Pancreas (tissue), 10 donors: ENCODE measurements around the gene PARG. TPM values are rescaled to one million over a fixed set of nuclear protein-coding genes. Genes with fewer than 3 reads are reported as not detected.

Experiments used
- ATAC-seq, 4 donors: fragments of 200-7000 bp; cut with Tn5 transposase; one replicate each; pipeline versions ENCODE4 v1.8.0 to v1.9.1; 2020; ENCODE audit warnings: mild to moderate bottlenecking in 4 of 4, moderate library complexity in 4 of 4
- DNase-seq, 6 donors: peaks; one replicate each; pipeline ENCODE4 v3.0.0-alpha.2; 2020
- FAIRE-seq: peaks from 2 replicates; lab custom pipeline; 2012; peaks lifted over from hg19 to GRCh38; lab: Jason Lieb, UNC
- H3K27ac ChIP-seq, 4 donors: fragments of 200-600 bp; sonication (generic); 1 replicate in 3 of 4; 2 replicates in 1 of 4; pipeline versions ENCODE4 v1.5.0 to v1.8.0; 2020
- H3K27me3 ChIP-seq, 4 donors: fragments of 200-600 bp; one replicate each; pipeline ENCODE4 v1.8.0; 2021
- H3K36me3 ChIP-seq, 3 donors: fragments of 200-600 bp; sonication (generic) in 1 of 3; one replicate each; pipeline versions ENCODE4 v1.5.0 to v1.8.0; 2020 to 2021
- H3K4me1 ChIP-seq, 3 donors: fragments of 200-600 bp; one replicate each; pipeline ENCODE4 v1.8.0; 2021
- H3K4me3 ChIP-seq, 4 donors: fragments of 200-600 bp; sonication (generic) in 2 of 4; one replicate each; pipeline versions ENCODE4 v1.5.0 to v1.8.0; 2020 to 2021
- H3K9me3 ChIP-seq, 4 donors: fragments of 200-600 bp; one replicate each; pipeline ENCODE4 v1.8.0; 2021
- WGBS, 2 donors: extraction: QIAGEN DNeasy Blood & Tissue Kit; methylation state at CpG; one replicate each; pipeline ENCODE4 v1.1.7; 2013; 5-methylcytosine and 5-hydroxymethylcytosine counted together
- intact Hi-C, 3 donors: fragments of 100-400 bp; cut with DNase I; formaldehyde crosslinking; loops; one replicate each; pipeline versions ENCODE4 v1.11.1 to v1.14.2; 2022
- polyA plus RNA-seq, 2 donors: library from polyadenylated mRNA; stranded (reverse); fragments of 200-250 nt; gene quantifications; one replicate each; pipeline ENCODE4 v1.2.3, GENCODE V29; 2013
- total RNA-seq, 6 donors: library from RNA; stranded (reverse); fragmentation: NEBNext Ultra II Directional in 4 of 6; extraction: Animal tissue kit (Norgen Biotek cat#: 25700) in 4 of 6; gene quantifications; one replicate each; pipeline versions ENCODE4 v1.2.1 to v1.2.4, GENCODE V29; 2021 to 2023
- TF ChIP-seq, protein P1 (sequence below), 4 donors: fragments of 200-600 bp; sonication (generic) in 3 of 4; IDR thresholded peaks; one replicate each; pipeline versions ENCODE4 v1.5.0 to v1.8.0; 2021; ENCODE audit warnings: antibody characterized with exemption in 4 of 4
- donor health status: healthy with polysubstance abuse.
- donor health status: DM: no; HTN: no; CAD: no; lungs with moderate emphysema.
- donor health status: DM: no; HTN: no; CAD: no.
- donor health status: control.
- donor health status: control.
- donor health status: Bipolar disorder and iron deficiency.
- donor health status: DM: yes; HTN: yes; CAD: no.
- donor health status: DM: no; HTN: no; CAD: no.
- donor health status: DM: no; HTN: no; CAD: no.
- donor health status: DM: yes; HTN: yes; CAD: no.

Gene PARG
- total and polyA plus RNA-seq, 8 donors: 3.1 to 14.9 (median 8.9) TPM

DNA sequence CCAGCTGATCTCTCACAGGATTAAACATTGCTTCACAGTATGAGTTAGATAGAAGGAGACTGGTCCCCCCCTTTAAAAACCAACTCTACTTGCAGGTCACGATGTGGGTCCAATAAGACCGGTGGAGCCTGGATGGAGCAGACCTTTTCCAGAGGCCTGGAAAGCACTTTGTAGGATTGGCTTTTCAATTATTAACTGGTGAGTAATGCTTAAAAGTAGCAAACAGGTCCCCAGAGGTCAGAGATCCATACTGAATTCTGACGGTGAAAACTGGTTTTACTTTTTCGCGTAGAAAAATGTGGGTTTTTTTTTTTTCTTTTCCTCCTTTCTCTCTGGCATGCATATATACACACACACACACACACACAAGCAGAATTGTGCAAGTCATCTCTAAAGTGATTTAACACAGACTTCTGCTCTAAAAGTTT lies 104.8 kb downstream of the PARG start:
- WGBS, 2 donors: 65% methylated on average over 5 of the region's 5 CpGs
- peak in 3 of 4 donors; percentile 44 to 79 (median 74) for ATAC-seq
- no peaks in the 10 kb centered on the region for H3K27me3 ChIP-seq
- DNase-seq: no peak
- TF ChIP-seq, protein P1, sequence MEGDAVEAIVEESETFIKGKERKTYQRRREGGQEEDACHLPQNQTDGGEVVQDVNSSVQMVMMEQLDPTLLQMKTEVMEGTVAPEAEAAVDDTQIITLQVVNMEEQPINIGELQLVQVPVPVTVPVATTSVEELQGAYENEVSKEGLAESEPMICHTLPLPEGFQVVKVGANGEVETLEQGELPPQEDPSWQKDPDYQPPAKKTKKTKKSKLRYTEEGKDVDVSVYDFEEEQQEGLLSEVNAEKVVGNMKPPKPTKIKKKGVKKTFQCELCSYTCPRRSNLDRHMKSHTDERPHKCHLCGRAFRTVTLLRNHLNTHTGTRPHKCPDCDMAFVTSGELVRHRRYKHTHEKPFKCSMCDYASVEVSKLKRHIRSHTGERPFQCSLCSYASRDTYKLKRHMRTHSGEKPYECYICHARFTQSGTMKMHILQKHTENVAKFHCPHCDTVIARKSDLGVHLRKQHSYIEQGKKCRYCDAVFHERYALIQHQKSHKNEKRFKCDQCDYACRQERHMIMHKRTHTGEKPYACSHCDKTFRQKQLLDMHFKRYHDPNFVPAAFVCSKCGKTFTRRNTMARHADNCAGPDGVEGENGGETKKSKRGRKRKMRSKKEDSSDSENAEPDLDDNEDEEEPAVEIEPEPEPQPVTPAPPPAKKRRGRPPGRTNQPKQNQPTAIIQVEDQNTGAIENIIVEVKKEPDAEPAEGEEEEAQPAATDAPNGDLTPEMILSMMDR (IDR thresholded peaks at IDR 0.05): no peak
- no peak overlapping the region for H3K4me3 ChIP-seq
- intact Hi-C loops: no loop called here
- FAIRE-seq: no peak
- peaks cover 0 to 4% (median 0%) of the 10 kb centered on the region in 3 donors for H3K36me3 ChIP-seq
- H3K4me1 ChIP-seq: peaks cover 0 to 2% (median 0%) of the 10 kb centered on the region in 3 donors
- H3K27ac ChIP-seq: peak overlapping the region in 2 of 4 donors; percentile 15 to 48
- no peaks in the 10 kb centered on the region for H3K9me3 ChIP-seq

DNA sequence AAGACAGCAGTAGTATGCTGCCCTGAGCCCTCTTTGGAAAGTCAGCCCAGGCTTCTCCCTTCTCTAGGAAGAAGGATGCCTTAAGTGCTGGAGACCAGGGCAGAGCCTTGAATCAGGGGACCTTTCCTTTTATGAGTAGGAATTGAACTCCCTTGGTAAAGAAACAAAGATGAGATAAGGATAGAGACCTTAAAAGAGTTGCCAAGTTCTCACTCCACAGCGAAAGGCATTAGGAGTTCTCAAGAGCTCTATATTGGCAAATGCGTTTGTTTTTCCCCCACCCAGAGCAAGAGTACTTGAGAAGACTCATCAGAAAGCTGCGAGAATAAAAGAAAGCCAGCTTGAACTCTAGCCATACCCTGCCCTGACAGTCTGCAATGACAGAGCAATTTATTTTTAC lies 106.9 kb downstream of the PARG start:
- DNase-seq: no peak
- ATAC-seq: no peak
- TF ChIP-seq, protein P1 (IDR thresholded peaks at IDR 0.05): no peak
- Histone ChIP-seq H3K36me3 (peaks cover 0 to 4% (median 0%) of the 10 kb centered on the region in 3 donors), H3K4me1 (peaks cover 0 to 2% (median 0%) of the 10 kb centered on the region in 3 donors), H3K9me3 (no peaks in the 10 kb centered on the region), H3K27me3 (no peaks in the 10 kb centered on the region), H3K27ac (no peak overlapping the region), H3K4me3 (no peak overlapping the region)
- intact Hi-C loops: no loop called here
- FAIRE-seq: no peak
- WGBS, 2 donors: 90 to 95% methylated on average over 3 of the region's 3 CpGs

DNA sequence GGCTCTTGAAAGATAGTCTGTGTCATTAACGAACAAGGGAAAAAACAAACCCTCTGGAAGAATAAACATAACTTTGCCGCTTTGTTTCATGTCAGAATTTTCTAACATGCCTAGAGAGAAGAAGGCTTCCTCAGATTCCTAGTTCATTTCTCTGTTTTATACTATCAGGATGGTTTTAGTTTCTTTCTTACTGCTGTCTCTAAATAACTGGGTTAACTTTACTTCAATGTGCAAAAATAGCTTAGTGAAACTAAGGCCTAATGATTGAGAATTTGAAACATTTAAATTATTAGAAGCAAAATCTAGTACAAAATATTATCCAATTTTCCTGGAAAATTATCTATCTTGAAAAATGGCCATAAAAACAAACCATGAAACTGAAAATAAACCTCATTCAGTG lies 107.6 kb downstream of the PARG start:
- H3K4me1 ChIP-seq: peaks cover 0 to 2% (median 0%) of the 10 kb centered on the region in 3 donors
- H3K27ac ChIP-seq: no peak overlapping the region
- H3K4me3 ChIP-seq: no peak overlapping the region
- FAIRE-seq (no peak), ATAC-seq (no peak), DNase-seq (no peak)
- no peaks in the 10 kb centered on the region for H3K27me3 ChIP-seq
- peaks cover 0 to 4% (median 0%) of the 10 kb centered on the region in 3 donors for H3K36me3 ChIP-seq
- TF ChIP-seq, protein P1 (IDR thresholded peaks at IDR 0.05): no peak
- no peaks in the 10 kb centered on the region for H3K9me3 ChIP-seq
- WGBS, 2 donors: 83 to 91% methylated on average over 2 of the region's 2 CpGs
- intact Hi-C loops: no loop called here

DNA sequence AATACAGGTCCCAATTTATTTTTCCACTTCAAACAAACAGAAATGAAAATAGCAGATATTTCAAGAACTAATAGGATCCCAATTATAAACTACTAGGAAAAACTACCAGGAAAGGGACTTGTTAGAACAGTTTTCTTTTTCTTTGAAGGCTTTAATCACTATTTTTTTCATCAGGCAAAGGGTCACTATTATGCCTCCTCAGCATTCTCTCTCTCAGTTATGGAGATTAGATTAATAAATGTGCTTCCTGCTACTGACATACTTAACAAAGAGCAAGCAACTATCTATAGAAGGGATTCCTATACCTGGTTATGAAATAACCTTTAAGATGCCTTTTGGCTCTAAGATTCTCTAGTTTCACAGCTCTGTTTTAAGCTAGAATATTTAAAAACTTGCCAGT lies 108.7 kb downstream of the PARG start:
- ATAC-seq: no peak
- H3K4me3 ChIP-seq: no peak overlapping the region
- intact Hi-C loops: no loop called here
- TF ChIP-seq, protein P1 (IDR thresholded peaks at IDR 0.05): no peak
- H3K4me1 ChIP-seq: peaks cover 0 to 2% (median 0%) of the 10 kb centered on the region in 3 donors
- H3K36me3 ChIP-seq: peaks cover 0 to 4% (median 0%) of the 10 kb centered on the region in 3 donors
- H3K27ac ChIP-seq: no peak overlapping the region
- no peak for DNase-seq
- FAIRE-seq: no peak
- no peaks in the 10 kb centered on the region for H3K27me3 ChIP-seq
- no peaks in the 10 kb centered on the region for H3K9me3 ChIP-seq

DNA sequence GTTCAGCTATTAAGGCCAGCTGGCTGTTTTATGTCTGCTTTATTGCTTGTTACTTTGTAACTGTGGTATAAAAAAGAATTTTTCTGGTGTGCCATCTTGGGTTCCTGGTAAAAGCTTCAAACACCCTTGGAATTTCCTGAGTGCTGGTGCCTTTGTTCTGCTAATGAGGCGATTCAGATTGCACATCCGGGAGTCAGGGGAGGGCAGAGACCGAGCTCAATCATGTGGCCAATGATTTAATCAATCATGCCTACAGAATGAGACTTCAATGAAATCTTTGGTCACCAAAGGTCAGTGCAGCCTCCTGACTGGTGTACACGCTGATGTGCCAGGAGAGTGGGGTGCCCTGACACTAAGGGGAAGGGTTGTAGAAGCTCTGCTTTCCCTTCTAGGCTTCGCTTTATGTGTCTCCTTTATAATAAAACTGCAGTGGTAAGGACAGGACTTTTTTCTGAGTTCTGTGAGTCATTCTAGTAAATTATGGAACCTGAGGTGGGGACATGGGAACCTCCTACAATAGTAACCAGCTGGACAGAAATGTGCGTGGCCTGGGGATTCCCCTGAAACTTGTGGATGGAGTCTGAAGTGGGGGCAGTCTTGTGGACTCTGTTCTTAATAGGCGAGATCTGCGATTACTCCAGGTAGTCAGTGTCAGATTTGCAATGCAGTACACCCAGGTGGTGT lies 110.3 kb downstream of the PARG start:
- 83 to 85% methylated on average over 8 of the region's 8 CpGs for WGBS, 2 donors
- Histone ChIP-seq H3K4me3 (no peak overlapping the region), H3K27me3 (no peaks in the 10 kb centered on the region), H3K4me1 (no peaks in the 10 kb centered on the region), H3K36me3 (peaks cover 0 to 4% (median 0%) of the 10 kb centered on the region in 3 donors), H3K27ac (no peak overlapping the region), H3K9me3 (no peaks in the 10 kb centered on the region)
- FAIRE-seq (no peak), DNase-seq (no peak), ATAC-seq (no peak)
- intact Hi-C loops: no loop called here
- TF ChIP-seq, protein P1 (IDR thresholded peaks at IDR 0.05): no peak
